Glutamatergic neuron (in vitro differentiated cells): ENCODE measurements around the gene COL2A1. TPM values are rescaled to one million over a fixed set of nuclear protein-coding genes. Genes with fewer than 3 reads are reported as not detected.

Source experiments
- DNase-seq: peaks from one replicate; pipeline ENCODE4 v3.0.0; 2022
- H3K27ac Mint-ChIP-seq: one replicate; pipeline ENCODE4 v1.8.0; 2020; ENCODE audit warnings: mild to moderate bottlenecking, mixed read lengths, inconsistent platforms; ENCODE audit not compliant: unreplicated experiment
- H3K27me3 Mint-ChIP-seq: one replicate; pipeline ENCODE4 v1.8.0; 2020; ENCODE audit warnings: mild to moderate bottlenecking, moderate library complexity, mixed read lengths, inconsistent platforms; ENCODE audit not compliant: unreplicated experiment
- H3K36me3 Mint-ChIP-seq: one replicate; pipeline ENCODE4 v1.8.0; 2020; ENCODE audit warnings: mild to moderate bottlenecking, mixed read lengths, inconsistent platforms; ENCODE audit not compliant: unreplicated experiment
- H3K4me1 Mint-ChIP-seq: one replicate; pipeline ENCODE4 v1.8.0; 2020; ENCODE audit warnings: mild to moderate bottlenecking, low read depth, mixed read lengths, inconsistent platforms; ENCODE audit not compliant: unreplicated experiment
- H3K4me3 Mint-ChIP-seq: one replicate; pipeline ENCODE4 v1.8.0; 2020; ENCODE audit warnings: mild to moderate bottlenecking, mixed read lengths, inconsistent platforms; ENCODE audit not compliant: unreplicated experiment
- H3K9me3 Mint-ChIP-seq: one replicate; pipeline ENCODE4 v1.8.0; 2020; ENCODE audit warnings: mild to moderate bottlenecking, moderate library complexity, mixed read lengths, inconsistent platforms; ENCODE audit not compliant: unreplicated experiment
- CTCF ChIP-seq: fragments of 200-600 bp; sonication (generic); IDR thresholded peaks from one replicate; pipeline ENCODE4 v1.5.0; 2021; ENCODE audit not compliant: partially characterized antibody, unreplicated experiment
- total RNA-seq: library from RNA; stranded (reverse); fragmentation: NEBNext Ultra II Directional; extraction: Animal tissue kit (Norgen Biotek cat#: 25700); gene quantifications from one replicate; pipeline ENCODE4 v1.2.1, GENCODE V29; 2021; ENCODE audit not compliant: unreplicated experiment

COL2A1 gene
- total RNA-seq, 1 donor from 2014 or later: 0.34 TPM

GRCh38 chr12:47995981-47996401 is 8.3 kb downstream of the COL2A1 start:
- no peaks in the 10 kb centered on the region for H3K36me3 Mint-ChIP-seq
- H3K27ac Mint-ChIP-seq: no peak overlapping the region
- no peak for DNase-seq
- H3K9me3 Mint-ChIP-seq: peaks cover 4% of the 10 kb centered on the region
- no peak overlapping the region for H3K4me3 Mint-ChIP-seq
- peaks cover 8% of the 10 kb centered on the region for H3K4me1 Mint-ChIP-seq
- no peak for TF ChIP-seq CTCF
- peaks cover 14% of the 10 kb centered on the region for H3K27me3 Mint-ChIP-seq

- no peak for DNase-seq
Observed at GRCh38 chr12:47993491-47993890, 10.8 kb downstream of the COL2A1 start.

DNA sequence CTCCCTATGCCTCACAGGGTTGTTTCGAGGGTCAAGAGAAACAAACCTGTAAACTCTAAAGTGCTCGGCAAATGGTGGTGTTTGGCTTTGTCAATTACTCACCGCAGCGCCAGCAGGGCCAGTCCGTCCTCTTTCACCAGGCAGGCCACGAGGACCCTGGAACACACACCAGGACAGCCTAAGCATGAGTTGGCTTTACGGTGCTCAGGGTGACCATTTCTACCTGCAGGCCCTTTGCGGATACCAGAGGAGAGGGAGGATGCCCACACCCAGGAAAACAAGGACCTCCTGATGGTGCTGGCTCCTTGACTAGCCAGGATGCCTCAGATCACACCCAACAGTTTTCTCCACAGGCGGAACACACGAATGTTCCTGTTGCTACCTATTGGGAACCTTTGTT is 11.5 kb downstream of the COL2A1 start:
- no peak overlapping the region for H3K4me3 Mint-ChIP-seq
- DNase-seq: no peak
- H3K9me3 Mint-ChIP-seq: peaks cover 3% of the 10 kb centered on the region
- H3K27me3 Mint-ChIP-seq: peaks cover 10% of the 10 kb centered on the region
- no peak overlapping the region for H3K27ac Mint-ChIP-seq
- peaks cover 26% of the 10 kb centered on the region for H3K4me1 Mint-ChIP-seq
- H3K36me3 Mint-ChIP-seq: no peaks in the 10 kb centered on the region
- no peak for TF ChIP-seq CTCF

More at GRCh38 chr12:47993491-47993890, 10.8 kb downstream of the COL2A1 start:
- Mint-ChIP-seq H3K9me3 (peaks cover 3% of the 10 kb centered on the region), H3K27me3 (peaks cover 9% of the 10 kb centered on the region), H3K4me1 (peaks cover 19% of the 10 kb centered on the region), H3K4me3 (no peak overlapping the region), H3K27ac (no peak overlapping the region), H3K36me3 (no peaks in the 10 kb centered on the region)
- no peak for TF ChIP-seq CTCF

DNA sequence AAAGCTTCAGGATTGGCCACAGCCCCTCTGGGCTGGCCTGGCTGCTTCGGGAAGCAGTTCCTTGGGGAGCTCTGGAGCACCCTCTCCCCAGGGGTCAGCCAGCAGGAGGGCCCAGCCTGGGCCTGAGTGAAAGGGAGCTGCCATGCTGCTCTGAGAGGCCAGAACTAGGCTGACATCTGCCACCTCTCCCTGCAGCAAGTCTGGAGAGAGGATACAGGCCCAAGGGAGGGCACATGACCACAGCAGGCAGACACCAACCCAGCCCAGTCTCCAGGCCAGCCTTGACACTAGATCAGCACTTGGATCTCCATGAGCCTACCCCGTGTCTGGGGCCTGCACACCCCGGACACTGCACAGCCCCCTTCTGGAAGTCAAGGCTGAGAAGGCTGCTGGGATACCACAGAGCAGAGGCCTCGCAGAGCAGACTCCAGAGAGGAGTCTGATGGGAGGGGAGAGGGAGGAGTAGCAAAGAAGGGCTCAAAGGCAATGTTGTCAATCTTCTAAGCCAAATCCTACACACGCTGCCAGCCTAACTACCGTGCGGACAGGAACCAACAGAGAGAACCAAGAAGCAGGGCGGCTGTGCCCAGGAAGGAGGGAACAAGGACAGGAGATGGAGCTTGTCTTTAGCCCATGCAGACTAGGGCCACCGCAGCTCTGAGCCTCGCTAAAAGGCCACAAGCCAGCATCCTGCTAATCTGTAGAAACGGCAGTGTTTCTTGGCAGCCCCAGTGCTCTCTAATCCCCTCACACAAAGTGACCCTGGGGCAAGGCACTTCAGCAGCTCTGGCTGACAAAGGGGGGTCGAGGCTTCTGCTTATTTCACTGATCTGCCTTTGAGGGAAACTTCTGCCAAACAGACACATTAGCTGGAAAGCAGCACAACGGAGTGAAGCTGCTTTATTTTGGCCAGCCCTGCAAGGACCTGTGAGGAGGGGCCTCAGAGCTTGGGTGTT is 12.9 kb downstream of the COL2A1 start:
- DNase-seq: peak; percentile 36
- Mint-ChIP-seq H3K36me3 (no peaks in the 10 kb centered on the region), H3K4me3 (peak overlapping the region; percentile 55), H3K9me3 (peaks cover 3% of the 10 kb centered on the region), H3K27ac (peak overlapping the region; percentile 62), H3K4me1 (peaks cover 27% of the 10 kb centered on the region), H3K27me3 (peaks cover 12% of the 10 kb centered on the region)
- no peak for TF ChIP-seq CTCF
